Natural killer cell (primary cell): ENCODE measurements around the gene DRGX. TPM values are rescaled to one million over a fixed set of nuclear protein-coding genes. Genes with fewer than 3 reads are reported as not detected.

Experiments used
- ATAC-seq, 3 donors: fragments of 150-1000 bp in 2 of 3; fragments of 200-7000 bp in 1 of 3; cut with Tn5 transposase; 1 replicate in 1 of 3; 2 replicates in 2 of 3; pipeline ENCODE4 v1.10.0; 2021; ENCODE audit warnings: mild to moderate bottlenecking in 2 of 3, moderate library complexity in 2 of 3
- DNase-seq, 2 donors: peaks; one replicate each; pipeline versions ENCODE4 v3.0.0 to v3.0.0-alpha.2; 2013 to 2021; ENCODE audit warnings: mixed read lengths in 1 of 2
- H3K27ac ChIP-seq: one replicate; pipeline ENCODE4 v1.5.1; 2013; ENCODE audit warnings: mild to moderate bottlenecking, low read length
- H3K27me3 ChIP-seq: one replicate; pipeline ENCODE4 v1.6.1; 2013; ENCODE audit warnings: low read length; ENCODE audit not compliant: control insufficient read depth, insufficient read depth
- H3K36me3 ChIP-seq: one replicate; pipeline ENCODE4 v1.6.1; 2013; ENCODE audit warnings: low read length; ENCODE audit not compliant: control insufficient read depth, insufficient read depth
- H3K4me1 ChIP-seq: one replicate; pipeline ENCODE4 v1.6.1; 2013; ENCODE audit warnings: low read length; ENCODE audit not compliant: control insufficient read depth, insufficient read depth
- H3K4me3 ChIP-seq: one replicate; pipeline ENCODE4 v1.5.1; 2013; ENCODE audit warnings: low read length
- H3K9me3 ChIP-seq: one replicate; pipeline ENCODE4 v1.6.1; 2013; ENCODE audit warnings: low read length; ENCODE audit not compliant: control insufficient read depth, insufficient read depth
- H3K27ac Mint-ChIP-seq, 2 donors: one replicate each; pipeline ENCODE4 v1.8.0; 2022; ENCODE audit warnings: mild to moderate bottlenecking in 2 of 2, mixed read lengths in 2 of 2, moderate library complexity in 1 of 2
- H3K27me3 Mint-ChIP-seq, 2 donors: one replicate each; pipeline ENCODE4 v1.8.0; 2022; ENCODE audit warnings: low read depth in 2 of 2, mixed read lengths in 2 of 2
- H3K36me3 Mint-ChIP-seq: one replicate; pipeline ENCODE4 v1.8.0; 2022; ENCODE audit warnings: mixed read lengths
- H3K4me1 Mint-ChIP-seq, 2 donors: one replicate each; pipeline ENCODE4 v1.8.0; 2022; ENCODE audit warnings: mixed read lengths in 2 of 2
- H3K4me3 Mint-ChIP-seq: one replicate; pipeline ENCODE4 v1.8.0; 2022; ENCODE audit warnings: mild to moderate bottlenecking, moderate library complexity, mixed read lengths
- H3K9me3 Mint-ChIP-seq, 2 donors: one replicate each; pipeline ENCODE4 v1.8.0; 2022; ENCODE audit warnings: mixed read lengths in 2 of 2
- CTCF ChIP-seq: fragments of 200-600 bp; IDR thresholded peaks from one replicate; pipeline ENCODE4 v1.8.0; 2022; ENCODE audit warnings: antibody characterized with exemption
- WGBS: methylation state at CpG from one replicate; pipeline ENCODE4 v1.1.7; 2013; ENCODE audit warnings: missing lambda C conversion rate; ENCODE audit not compliant: insufficient coverage; 5-methylcytosine and 5-hydroxymethylcytosine counted together
- intact Hi-C: fragments of 100-400 bp; cut with micrococcal nuclease; formaldehyde crosslinking; loops from one replicate; pipeline ENCODE4 v1.14.2; 2022
- total RNA-seq, 4 donors: library from RNA; stranded (reverse); fragments of 120-200 nt in 1 of 4; gene quantifications; one replicate each; pipeline versions ENCODE4 v1.2.3 to v1.2.4, GENCODE V29; 2013 to 2022

The DRGX gene
- total RNA-seq, 3 donors from 2014 or later (not counting 1 experiment from before 2014, with no cell fraction given), result not detected

- DNase-seq (no peak), ATAC-seq (no peak)
- Mint-ChIP-seq H3K4me3 (no peak overlapping the region), H3K27ac (no peak overlapping the region), H3K27me3 (peaks cover 0 to 4% of the 10 kb centered on the region in 2 donors), H3K4me1 (no peaks in the 10 kb centered on the region), H3K9me3 (no peaks in the 10 kb centered on the region), H3K36me3 (no peaks in the 10 kb centered on the region)
- WGBS, result 95% methylated on average over 3 of the region's 5 CpGs
- intact Hi-C loops, result no loop called here
- Histone ChIP-seq H3K27me3 (no peaks in the 10 kb centered on the region), H3K4me1 (no peaks in the 10 kb centered on the region), H3K36me3 (no peaks in the 10 kb centered on the region), H3K9me3 (no peaks in the 10 kb centered on the region), H3K4me3 (no peak overlapping the region), H3K27ac (no peak overlapping the region)
- TF ChIP-seq CTCF, result no peak
These were observed 22.5 kb downstream of the DRGX start for GRCh38 chr10:49373361-49373760.

GRCh38 chr10:49371967-49372366 lies 23.9 kb downstream of the DRGX start:
- Histone ChIP-seq H3K27me3 (no peaks in the 10 kb centered on the region), H3K4me1 (no peaks in the 10 kb centered on the region), H3K27ac (no peak overlapping the region), H3K9me3 (no peaks in the 10 kb centered on the region), H3K4me3 (no peak overlapping the region), H3K36me3 (no peaks in the 10 kb centered on the region)
- ATAC-seq, result no peak
- Mint-ChIP-seq H3K4me3 (no peak overlapping the region), H3K36me3 (no peaks in the 10 kb centered on the region), H3K27ac (no peak overlapping the region), H3K27me3 (peaks cover 0 to 4% of the 10 kb centered on the region in 2 donors), H3K4me1 (no peaks in the 10 kb centered on the region), H3K9me3 (no peaks in the 10 kb centered on the region)
- intact Hi-C loops, result no loop called here
- WGBS, result 81% methylated on average over 3 of the region's 3 CpGs
- DNase-seq, result no peak
- TF ChIP-seq CTCF, result no peak

DNA sequence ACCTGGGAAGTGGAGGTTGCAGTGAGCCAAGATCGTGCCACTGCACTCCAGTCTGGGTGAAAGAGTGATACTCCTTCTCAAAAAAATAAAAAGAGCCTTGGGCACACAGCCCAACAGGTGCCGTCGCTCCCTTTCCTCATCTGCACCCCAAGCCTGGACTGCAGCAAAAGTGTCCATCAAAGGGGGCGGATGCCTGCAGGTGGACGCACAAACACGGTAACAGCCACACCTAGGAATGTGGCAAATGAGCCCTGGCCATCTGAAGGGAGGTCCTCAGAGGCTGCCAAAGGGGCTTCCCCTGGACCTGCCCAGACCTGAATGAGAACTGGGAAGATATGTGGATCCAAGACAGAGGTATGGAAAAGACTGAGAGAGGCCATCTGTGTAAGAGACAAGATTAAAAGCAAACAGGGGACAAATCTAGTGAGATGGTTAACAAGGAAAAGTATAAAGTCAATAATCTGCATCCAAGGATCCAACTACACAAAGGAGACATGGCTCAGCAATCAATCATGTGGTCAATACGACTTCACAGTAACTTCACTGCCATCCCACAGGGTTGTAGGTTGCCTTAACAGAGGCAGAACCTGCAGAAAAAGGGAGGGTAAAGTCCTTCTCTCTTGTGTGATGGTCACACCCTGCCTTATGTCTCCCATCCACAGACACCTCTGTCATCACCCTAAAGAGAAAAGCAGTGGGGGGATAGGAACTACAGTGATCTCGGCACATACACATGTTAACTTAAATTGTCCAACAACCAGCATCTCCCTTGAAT lies 25.4 kb downstream of the DRGX start:
- Histone ChIP-seq H3K9me3 (no peaks in the 10 kb centered on the region), H3K27ac (no peak overlapping the region), H3K27me3 (no peaks in the 10 kb centered on the region), H3K4me3 (no peak overlapping the region), H3K36me3 (no peaks in the 10 kb centered on the region), H3K4me1 (no peaks in the 10 kb centered on the region)
- intact Hi-C loops, result no loop called here
- Mint-ChIP-seq H3K9me3 (no peaks in the 10 kb centered on the region), H3K27me3 (peaks cover 0 to 4% of the 10 kb centered on the region in 2 donors), H3K4me3 (no peak overlapping the region), H3K4me1 (no peaks in the 10 kb centered on the region), H3K27ac (no peak overlapping the region), H3K36me3 (no peaks in the 10 kb centered on the region)
- WGBS, result 84% methylated on average over 8 of the region's 8 CpGs
- no peak for DNase-seq
- no peak for TF ChIP-seq CTCF
- no peak for ATAC-seq
